ENCODE data around the gene PEX14.

PEX14 gene

GRCh38 chr1:10549904-10550664, 75.3 kb downstream of the PEX14 start:
- no peak for DNase-seq (ENCODE audit: low spot score)

- no peak for DNase-seq (ENCODE audit: low spot score)
Measured at GRCh38 chr1:10553118-10553517, 78.4 kb downstream of the PEX14 start.

- DNase-seq (ENCODE audit: low spot score), result no peak
Measured at GRCh38 chr1:10555635-10556429, 81.1 kb downstream of the PEX14 start.

- DNase-seq (ENCODE audit: low spot score), result no peak
Measured at GRCh38 chr1:10556430-10557005, 81.8 kb downstream of the PEX14 start.

GRCh38 chr1:10557714-10558113, 83.0 kb downstream of the PEX14 start:
- DNase-seq (ENCODE audit: low spot score), result no peak

- DNase-seq (ENCODE audit: low spot score), result no peak
Measured at GRCh38 chr1:10559386-10559785, 84.6 kb downstream of the PEX14 start.

GRCh38 chr1:10561497-10561896, 86.7 kb downstream of the PEX14 start:
- no peak for DNase-seq (ENCODE audit: low spot score)

GRCh38 chr1:10561955-10562354, 87.2 kb downstream of the PEX14 start:
- DNase-seq (ENCODE audit: low spot score), result no peak

- no peak for DNase-seq (ENCODE audit: low spot score)
Measured at GRCh38 chr1:10564063-10564462, 89.3 kb downstream of the PEX14 start.

GRCh38 chr1:10569531-10569930, 94.8 kb downstream of the PEX14 start:
- no peak for DNase-seq (ENCODE audit: low spot score)

- DNase-seq (ENCODE audit: low spot score), result no peak
Measured at GRCh38 chr1:10575616-10576015, 100.9 kb downstream of the PEX14 start.

- DNase-seq (ENCODE audit: low spot score), result no peak
Measured at GRCh38 chr1:10578070-10578469, 103.3 kb downstream of the PEX14 start.

GRCh38 chr1:10583641-10584040, 108.9 kb downstream of the PEX14 start:
- no peak for DNase-seq (ENCODE audit: low spot score)

- DNase-seq (ENCODE audit: low spot score), result no peak
Measured at GRCh38 chr1:10585242-10585641, 110.5 kb downstream of the PEX14 start.

- DNase-seq (ENCODE audit: low spot score), result no peak
Measured at GRCh38 chr1:10586125-10586524, 111.4 kb downstream of the PEX14 start.

GRCh38 chr1:10588640-10589039, 113.9 kb downstream of the PEX14 start:
- no peak for DNase-seq (ENCODE audit: low spot score)

GRCh38 chr1:10589074-10589473, 114.3 kb downstream of the PEX14 start:
- DNase-seq (ENCODE audit: low spot score), result no peak

GRCh38 chr1:10591010-10591409, 116.3 kb downstream of the PEX14 start:
- DNase-seq (ENCODE audit: low spot score), result no peak

- DNase-seq (ENCODE audit: low spot score), result no peak
Measured at GRCh38 chr1:10592373-10592772, 117.6 kb downstream of the PEX14 start.

GRCh38 chr1:10593750-10594149, 119.0 kb downstream of the PEX14 start:
- DNase-seq (ENCODE audit: low spot score), result no peak

- no peak for DNase-seq (ENCODE audit: low spot score)
Measured at GRCh38 chr1:10594595-10595223, 120.0 kb downstream of the PEX14 start.

- DNase-seq (ENCODE audit: low spot score), result no peak
Measured at GRCh38 chr1:10596780-10597179, 122.0 kb downstream of the PEX14 start.
